HCT116 (cell line): ENCODE measurements around the gene FBXO31. TPM values are rescaled to one million over a fixed set of nuclear protein-coding genes. Genes with fewer than 3 reads are reported as not detected.

ENCODE experiments used
- ATAC-seq: fragments of 200-7000 bp; cut with Tn5 transposase; 2 replicates; pipeline ENCODE4 v1.9.1; 2020; ENCODE audit warnings: mild to moderate bottlenecking, moderate library complexity
- BruUV-seq: library from RNA; stranded (reverse); fragments of 400-500 nt; replicated peaks from 2 replicates; lab custom pipeline; 2021; lab: Mats Ljungman, UMichigan
- CTCF ChIA-PET: fragments of 300-600 bp; sonication (Branson Sonifier 250); formaldehyde crosslinking; loops from one replicate; lab custom pipeline; 2021; ENCODE audit warnings: antibody characterized with exemption; lab: Charles Lee
- POLR2A ChIA-PET: fragments of 300-600, 350-600 bp; sonication (Branson Sonifier 250); formaldehyde crosslinking; loops from one replicate; lab custom pipeline; 2021; ENCODE audit warnings: antibody characterized with exemption; lab: Charles Lee
- RAD21 ChIA-PET, 2 experiments: fragments of 300-600 bp; sonication (Branson Sonifier 250); formaldehyde crosslinking; loops; one replicate each; lab custom pipeline; 2023; ENCODE audit warnings: low total read pairs in 2 of 2; ENCODE audit not compliant: uncharacterized antibody in 2 of 2, unreplicated experiment in 2 of 2, low non-redundant PET in 1 of 2; lab: Charles Lee
- DNase-seq: peaks from one replicate; pipeline ENCODE4 v3.0.0-alpha.2; 2010; ENCODE audit warnings: low read depth, low spot score
- H2AFZ ChIP-seq: fragments of 200-600 bp; shearing (Covaris generic), sonication (generic); 2 replicates; pipeline ENCODE4 v1.6.1; 2017; ENCODE audit warnings: low read depth, mixed run types, mixed read lengths, antibody characterized with exemption, low read length; ENCODE audit not compliant: poor library complexity, severe bottlenecking
- H3K27ac ChIP-seq: 2 replicates; pipeline ENCODE4 v1.5.1; 2012; ENCODE audit warnings: low read depth, low read length
- H3K27me3 ChIP-seq: fragments of 200-600 bp; sonication (generic); 2 replicates; pipeline ENCODE4 v1.6.1; 2016; ENCODE audit warnings: mixed run types, low read length, mixed read lengths; ENCODE audit not compliant: insufficient read depth
- H3K36me3 ChIP-seq, 2 experiments: fragments of 200-500 bp in 1 of 2; fragments of 200-600 bp in 1 of 2; sonication (Bioruptor generic) in 1 of 2; sonication (generic) in 1 of 2; 2 replicates each; pipeline versions ENCODE4 v1.5.1 to v1.6.1; 2014 to 2016; ENCODE audit warnings: low read length in 2 of 2, inconsistent platforms in 1 of 2, mixed read lengths in 1 of 2, mixed run types in 1 of 2; ENCODE audit not compliant: insufficient read depth in 2 of 2, control insufficient read depth in 1 of 2
- H3K4me1 ChIP-seq, 2 experiments: fragments of 200-600 bp in 1 of 2; sonication (generic) in 1 of 2; 2 replicates each; pipeline versions ENCODE4 v1.5.1 to v1.6.1; 2012 to 2017; ENCODE audit warnings: low read length in 2 of 2, inconsistent platforms in 1 of 2, mild to moderate bottlenecking in 1 of 2, mixed read lengths in 1 of 2, mixed run types in 1 of 2, moderate library complexity in 1 of 2; ENCODE audit not compliant: insufficient read depth in 2 of 2, control insufficient read depth in 1 of 2
- H3K4me2 ChIP-seq: fragments of 200-600 bp; sonication (generic); 2 replicates; pipeline ENCODE4 v1.6.1; 2017; ENCODE audit warnings: mixed run types, low read length, mixed read lengths
- H3K4me3 ChIP-seq, 2 experiments: fragments of 200-600 bp in 1 of 2; sonication (generic) in 1 of 2; replicated peaks in 1 of 2; 2 replicates each; pipeline ENCODE4 v1.5.1; 2011 to 2016; ENCODE audit warnings: low read length in 2 of 2, control low read depth in 1 of 2, low read depth in 1 of 2, mild to moderate bottlenecking in 1 of 2, mixed read lengths in 1 of 2, mixed run types in 1 of 2
- H3K79me2 ChIP-seq: fragments of 200-600 bp; sonication (generic); 2 replicates; pipeline ENCODE4 v1.6.1; 2017; ENCODE audit warnings: mild to moderate bottlenecking, mixed run types, low read length, moderate library complexity, mixed read lengths; ENCODE audit not compliant: insufficient read depth
- H3K9ac ChIP-seq: fragments of 200-600 bp; sonication (generic); 2 replicates; pipeline ENCODE4 v1.6.1; 2016; ENCODE audit warnings: low read length, mixed read lengths
- H3K9me2 ChIP-seq: fragments of 200-600 bp; sonication (generic), shearing (Covaris generic); 2 replicates; pipeline ENCODE4 v1.6.1; 2017; ENCODE audit warnings: mixed run types, mild to moderate bottlenecking, moderate library complexity; ENCODE audit not compliant: insufficient read depth
- H3K9me3 ChIP-seq, 2 experiments: fragments of 200-500 bp in 1 of 2; fragments of 200-600 bp in 1 of 2; sonication (Bioruptor generic) in 1 of 2; sonication (generic) in 1 of 2; 2 replicates each; pipeline ENCODE4 v1.6.1; 2014 to 2017; ENCODE audit warnings: low read length in 2 of 2, mixed read lengths in 2 of 2, inconsistent platforms in 1 of 2, low read depth in 1 of 2, mild to moderate bottlenecking in 1 of 2, mixed run types in 1 of 2, moderate library complexity in 1 of 2; ENCODE audit not compliant: control insufficient read depth in 1 of 2, insufficient read depth in 1 of 2
- H4K20me1 ChIP-seq: fragments of 200-600 bp; sonication (generic), shearing (Covaris generic); 2 replicates; pipeline ENCODE4 v1.6.1; 2017; ENCODE audit warnings: mixed run types, mild to moderate bottlenecking, moderate library complexity; ENCODE audit not compliant: insufficient read depth
- CTCF ChIP-seq, 3 experiments: fragments of 200-600 bp in 1 of 3; sonication (generic) in 1 of 3; IDR thresholded peaks in 2 of 3; conservative IDR thresholded peaks in 1 of 3; 2 replicates each; pipeline ENCODE4 v1.5.1; 2012 to 2017; ENCODE audit warnings: low read depth in 2 of 3, low read length in 2 of 3, antibody characterized with exemption in 1 of 3, borderline replicate concordance in 1 of 3, control low read depth in 1 of 3, mild to moderate bottlenecking in 1 of 3, mixed read lengths in 1 of 3, mixed run types in 1 of 3, moderate library complexity in 1 of 3; ENCODE audit not compliant: insufficient read depth in 1 of 3
- EGR1 ChIP-seq: IDR thresholded peaks from 2 replicates; pipeline ENCODE4 v1.6.1; 2012; ENCODE audit warnings: low read depth
- ELF1 ChIP-seq: IDR thresholded peaks from 2 replicates; pipeline ENCODE4 v1.6.1; 2012; ENCODE audit warnings: low read depth, borderline replicate concordance
- EZH2phosphoT487 ChIP-seq: fragments of 200-600 bp; IDR thresholded peaks from 2 replicates; pipeline ENCODE4 v1.6.1; 2018; ENCODE audit warnings: antibody characterized with exemption, borderline replicate concordance
- JUND ChIP-seq: IDR thresholded peaks from 2 replicates; pipeline ENCODE4 v1.6.1; 2012
- REST ChIP-seq: IDR thresholded peaks from 2 replicates; pipeline ENCODE4 v1.6.1; 2012; ENCODE audit warnings: low read depth
- SIN3A ChIP-seq: IDR thresholded peaks from 2 replicates; pipeline ENCODE4 v1.6.1; 2012; ENCODE audit warnings: low read depth
- YY1 ChIP-seq: IDR thresholded peaks from 2 replicates; pipeline ENCODE4 v1.6.1; 2011; ENCODE audit warnings: low read length, low read depth, moderate library complexity, mild to moderate bottlenecking; ENCODE audit not compliant: insufficient replicate concordance; ENCODE audit errors: extremely low read depth
- ZBTB33 ChIP-seq: IDR thresholded peaks from 2 replicates; pipeline ENCODE4 v1.6.1; 2011; ENCODE audit warnings: mild to moderate bottlenecking, low read length, moderate library complexity; ENCODE audit not compliant: insufficient replicate concordance; ENCODE audit errors: extremely low read depth
- intact Hi-C: fragments of 100-400 bp; cut with micrococcal nuclease; formaldehyde crosslinking; loops from 2 replicates; pipeline ENCODE4 v1.10.0; 2022
- total RNA-seq: library from RNA; stranded (reverse); gene quantifications from one replicate; pipeline ENCODE4 v1.2.1, GENCODE V29; 2021; ENCODE audit not compliant: unreplicated experiment

The FBXO31 gene
- total RNA-seq, 1 experiment from 2014 or later, result 52.1 TPM

GRCh38 chr16:87337262-87337771 lies 46.3 kb downstream of the FBXO31 start:
- H3K4me1 ChIP-seq, result no peaks in the 10 kb centered on the region; a peak in 1 of 4 replicates
- BruUV-seq, result no TSS peak
- intact Hi-C loops, result no loop called here

More at GRCh38 chr16:87337262-87337771, 46.3 kb downstream of the FBXO31 start:
- Histone ChIP-seq H3K27me3 (no peaks in the 10 kb centered on the region), H3K9me3 (no peaks in the 10 kb centered on the region), H3K36me3 (peaks cover 14 to 28% of the 10 kb centered on the region in 2 experiments; a peak in 3 of 4 replicates), H4K20me1 (no peaks in the 10 kb centered on the region), H2AFZ (no peak overlapping the region), H3K9ac (no peak overlapping the region), H3K9me2 (no peaks in the 10 kb centered on the region), H3K4me2 (no peak overlapping the region), H3K4me3 (no peak overlapping the region), H3K27ac (no peak overlapping the region), H3K79me2 (peaks cover 15% of the 10 kb centered on the region; the same call in 1 of the 2 replicates)
- ChIA-PET CTCF (no interaction called here), POLR2A (no interaction called here), RAD21 (no interaction called here)
- DNase-seq (no peak), ATAC-seq (no peak)
- no peak for TF ChIP-seq REST
- no peak for TF ChIP-seq SIN3A
- no peak for TF ChIP-seq EZH2phosphoT487
- no peak for TF ChIP-seq YY1
- TF ChIP-seq EGR1, result no peak
- no peak for TF ChIP-seq ELF1
- TF ChIP-seq ZBTB33, result no peak
- no peak for TF ChIP-seq JUND
- TF ChIP-seq CTCF (IDR thresholded peaks at IDR 0.05 in 2 of 3, conservative IDR thresholded peaks at IDR 0.05 in 1 of 3; ENCODE audit: borderline replicate concordance in 1 of 3, insufficient read depth in 1 of 3, low read depth in 2 of 3, low read length in 2 of 3), result no peak
